Stimulated activated CD4-positive, alpha-beta T cell treated with anti-CD3 and anti-CD28 coated beads, TNF-alpha, amount 100 ng/mL, for 48 hours (primary cell): ENCODE measurements around the gene PTPN14.
"Not testable (repeated sequence)": the region's sequence is repeated elsewhere in the genome, so short reads cannot be mapped to it uniquely, and the experiment has no call there.

Experiments used
- DNase-seq, 3 donors: peaks; one replicate each; pipeline ENCODE4 v3.0.0-alpha.2; 2020; ENCODE audit warnings: low read depth in 3 of 3

Gene PTPN14

GRCh38 chr1:214541693-214542092 lies 9.7 kb downstream of the PTPN14 start:
- DNase-seq, result no peak

- DNase-seq, result no peak
These were observed 10.2 kb downstream of the PTPN14 start for GRCh38 chr1:214541206-214541605.

- no peak for DNase-seq
These were observed 11.1 kb downstream of the PTPN14 start for GRCh38 chr1:214540324-214540723.

- no peak for DNase-seq
These were observed 12.9 kb downstream of the PTPN14 start for GRCh38 chr1:214538496-214538895.

GRCh38 chr1:214537872-214538473 lies 13.4 kb downstream of the PTPN14 start:
- DNase-seq, result no peak

GRCh38 chr1:214537219-214537618 lies 14.2 kb downstream of the PTPN14 start:
- DNase-seq, result no peak

GRCh38 chr1:214532070-214532469 lies 19.3 kb downstream of the PTPN14 start:
- no peak for DNase-seq

GRCh38 chr1:214525535-214526019 lies 25.8 kb downstream of the PTPN14 start:
- no peak for DNase-seq

- DNase-seq, result no peak
These were observed 26.6 kb downstream of the PTPN14 start for GRCh38 chr1:214524824-214525223.

- no peak for DNase-seq
These were observed 28.1 kb downstream of the PTPN14 start for GRCh38 chr1:214523124-214523824.

- not testable (repeated sequence) for DNase-seq
These were observed 29.9 kb downstream of the PTPN14 start for GRCh38 chr1:214521458-214521857.

- no peak for DNase-seq
These were observed 30.7 kb downstream of the PTPN14 start for GRCh38 chr1:214520544-214521165.

GRCh38 chr1:214518361-214518760 lies 33.0 kb downstream of the PTPN14 start:
- no peak for DNase-seq

- DNase-seq, result no peak
These were observed 34.7 kb downstream of the PTPN14 start for GRCh38 chr1:214516434-214517326.

- DNase-seq, result no peak
These were observed 35.6 kb downstream of the PTPN14 start for GRCh38 chr1:214515544-214516433.

- DNase-seq, result no peak
These were observed 36.5 kb downstream of the PTPN14 start for GRCh38 chr1:214514819-214515383.

- no peak for DNase-seq
These were observed 37.2 kb downstream of the PTPN14 start for GRCh38 chr1:214514032-214514818.

- DNase-seq, result no peak
These were observed 38.0 kb downstream of the PTPN14 start for GRCh38 chr1:214513394-214513793.

GRCh38 chr1:214511639-214511998 lies 39.8 kb downstream of the PTPN14 start:
- no peak for DNase-seq
